Measurements from ENCODE around the gene INS. TPM values are rescaled to one million over a fixed set of nuclear protein-coding genes. Genes with fewer than 3 reads are reported as not detected.
A peak's percentile ranks its signal among the peaks of the same experiment; 100 is the strongest.

The INS gene
- total and polyA plus RNA-seq, 2 of the 8 experiments (the other 6 are each of a cell fraction or from before 2014, with no cell fraction given) = not detected

GRCh38 chr11:2202071-2202899, 41.3 kb upstream of the INS start:
- Histone ChIP-seq H4K8ac (ENCODE audit: extremely low read depth, insufficient read depth, low read length) (peak overlapping the region; percentile 51), H3K27ac (ENCODE audit: low read depth, low read length) (no peak overlapping the region), H3K79me2 (ENCODE audit: control insufficient read depth in 1 of 2, insufficient read depth in 2 of 2, low read length in 2 of 2) (no peaks in the 10 kb centered on the region), H3K36me3 (ENCODE audit: control insufficient read depth in 2 of 4, insufficient read depth in 4 of 4, low read length in 3 of 4) (no peaks in the 10 kb centered on the region), H2BK20ac (ENCODE audit: low read length) (no peak overlapping the region), H3K4me2 (ENCODE audit: insufficient read depth in 1 of 2, low read depth in 2 of 2, low read length in 2 of 2) (no peak overlapping the region), H2AFZ (ENCODE audit: low read length) (no peak overlapping the region), H2BK12ac (ENCODE audit: low read depth, low read length) (no peak overlapping the region), H3K23ac (ENCODE audit: insufficient read length) (no peak overlapping the region), H4K20me1 (replicated peaks in 1 of 2; ENCODE audit: control insufficient read depth in 1 of 2, insufficient read depth in 2 of 2, low read length in 2 of 2) (no peaks in the 10 kb centered on the region), H4K91ac (replicated peaks; ENCODE audit: insufficient read length, low read length) (no peak overlapping the region), H2BK5ac (ENCODE audit: low read depth, low read length) (no peak overlapping the region), H2BK120ac (replicated peaks; ENCODE audit: low read depth, low read length) (no peak overlapping the region), H3K14ac (ENCODE audit: insufficient read length) (no peak overlapping the region), H2BK15ac (ENCODE audit: low read length) (peak overlapping the region; percentile 16; the same call in 1 of the 2 replicates), H3K4me1 (replicated peaks in 1 of 4; ENCODE audit: control insufficient read depth in 3 of 4, insufficient read depth in 4 of 4, low read length in 3 of 4) (no peaks in the 10 kb centered on the region; a peak in 1 of 7 replicates), H3K18ac (ENCODE audit: extremely low read depth, low read length) (no peak overlapping the region; the same call in 1 of the 2 replicates), H3K9me3 (ENCODE audit: insufficient read depth in 2 of 2, low read depth in 1 of 2, low read length in 1 of 2) (no peaks in the 10 kb centered on the region), H3K56ac (replicated peaks; ENCODE audit: insufficient read length, low read depth, low read length) (no peak overlapping the region), H3K23me2 (ENCODE audit: low read depth, low read length) (peaks cover 3% of the 10 kb centered on the region; the same call in 1 of the 2 replicates), H2AK5ac (ENCODE audit: low read depth, low read length) (no peak overlapping the region; the same call in 1 of the 2 replicates), H3K27me3 (replicated peaks in 1 of 4; ENCODE audit: control insufficient read depth in 3 of 4, extremely low read depth in 1 of 4, insufficient read depth in 3 of 4, low read length in 3 of 4) (no peaks in the 10 kb centered on the region; a peak in 1 of 7 replicates), H3K9ac (replicated peaks in 1 of 4; ENCODE audit: extremely low read depth in 1 of 4, low read depth in 3 of 4, low read length in 3 of 4) (no peak overlapping the region), H3K79me1 (ENCODE audit: low read depth, low read length) (no peaks in the 10 kb centered on the region), H4K5ac (ENCODE audit: insufficient read length, low read depth, low read length) (no peak overlapping the region), H3K4ac (replicated peaks; ENCODE audit: insufficient read length, low read depth, low read length) (no peak overlapping the region), H3K4me3 (ENCODE audit: extremely low read depth in 1 of 4, insufficient read depth in 2 of 4, low read depth in 3 of 4, low read length in 4 of 4) (no peak overlapping the region)
- ChIA-PET POLR2A (ENCODE audit: partially characterized antibody) (interaction anchor here (1.2 kb wide), 1 partner anchor 10 kb away, joined by 3 read pairs; no protein-coding TSS in a partner anchor), CTCF (ENCODE audit: partially characterized antibody) (interaction anchor here (0.5 to 8.6 kb wide), 5 partner anchors 8 to 217 kb away, joined by 3 to 248 read pairs (median 3); partner anchors contain the start of genes C11orf21, INS and TSPAN32)
- FAIRE-seq = no peak
- WGBS, 2 experiments (ENCODE audit: extremely low coverage in 1 of 2, insufficient coverage in 1 of 2, insufficient read length in 1 of 2, insufficient replicate concordance in 2 of 2, low coverage in 1 of 2, low lambda C conversion rate in 2 of 2, missing lambda C conversion rate in 1 of 2) = 88% methylated on average over 24 of the region's 29 CpGs; no CpG with 5 or more reads in 1 of the 2 experiments
- TF ChIP-seq RNF2 (IDR thresholded peaks at IDR 0.05; ENCODE audit: borderline replicate concordance, low read depth, low read length, missing control alignments, poor library complexity, severe bottlenecking) (no peak), CHD1 (IDR thresholded peaks at IDR 0.05; ENCODE audit: low read depth, low read length) (no peak), RXRA (IDR thresholded peaks at IDR 0.05; ENCODE audit: insufficient read depth, low read depth, low read length) (no peak), CBX8 (IDR thresholded peaks at IDR 0.05; ENCODE audit: borderline replicate concordance, low read depth, low read length) (no peak), RAD21 (IDR thresholded peaks at IDR 0.05 in 1 of 2, conservative IDR thresholded peaks at IDR 0.05 in 1 of 2; ENCODE audit: low read depth in 2 of 2, low read length in 2 of 2) (no peak)
- DNase-seq (ENCODE audit: low read depth in 1 of 2, low spot score in 2 of 2) = no peak

Measured in H1 (cell line).